CD4-positive, alpha-beta T cell treated with Interleukin-6 at 100 ng/mL for 8 hours (primary cell): ENCODE data around the gene SHC2.
"Not testable (repeated sequence)": the region's sequence is repeated elsewhere in the genome, so short reads cannot be mapped to it uniquely, and the experiment has no call there.

ENCODE experiments used
- DNase-seq: peaks from one replicate; pipeline ENCODE4 v3.0.0-alpha.2; 2020; ENCODE audit warnings: mixed read lengths, low spot score

The SHC2 gene

GRCh38 chr19:444677-445210 lies 16.1 kb downstream of the SHC2 start:
- DNase-seq: no peak

- no peak for DNase-seq
Measured at GRCh38 chr19:443005-443404, 17.8 kb downstream of the SHC2 start.

GRCh38 chr19:442085-442484 lies 18.7 kb downstream of the SHC2 start:
- no peak for DNase-seq

- no peak for DNase-seq
Measured at GRCh38 chr19:441213-441836, 19.5 kb downstream of the SHC2 start.

- no peak for DNase-seq
Measured at GRCh38 chr19:440391-441212, 20.2 kb downstream of the SHC2 start.

GRCh38 chr19:439167-439900 lies 21.5 kb downstream of the SHC2 start:
- DNase-seq: no peak

GRCh38 chr19:438416-438958 lies 22.3 kb downstream of the SHC2 start:
- DNase-seq: no peak

GRCh38 chr19:437041-437440 lies 23.8 kb downstream of the SHC2 start:
- no peak for DNase-seq

GRCh38 chr19:436413-436950 lies 24.4 kb downstream of the SHC2 start:
- DNase-seq: no peak

GRCh38 chr19:435707-436412 lies 25.0 kb downstream of the SHC2 start:
- no peak for DNase-seq

GRCh38 chr19:435056-435706 lies 25.7 kb downstream of the SHC2 start:
- no peak for DNase-seq

- DNase-seq: no peak
Measured at GRCh38 chr19:434152-434960, 26.5 kb downstream of the SHC2 start.

GRCh38 chr19:430701-431100 lies 30.1 kb downstream of the SHC2 start:
- DNase-seq: no peak

- DNase-seq: no peak
Measured at GRCh38 chr19:428149-428548, 32.7 kb downstream of the SHC2 start.

- not testable (repeated sequence) for DNase-seq
Measured at GRCh38 chr19:427675-428074, 33.2 kb downstream of the SHC2 start.

- DNase-seq: no peak
Measured at GRCh38 chr19:426725-427445, 33.9 kb downstream of the SHC2 start.

GRCh38 chr19:425056-425455 lies 35.8 kb downstream of the SHC2 start:
- DNase-seq: no peak

GRCh38 chr19:424546-424945 lies 36.3 kb downstream of the SHC2 start:
- DNase-seq: no peak

- DNase-seq: no peak
Measured at GRCh38 chr19:423691-424466, 37.0 kb downstream of the SHC2 start.
